Measurements from ENCODE around the gene LYPLA2.
"Not testable (repeated sequence)": the region's sequence is repeated elsewhere in the genome, so short reads cannot be mapped to it uniquely, and the experiment has no call there.

LYPLA2 gene

GRCh38 chr1:23798662-23799142, 7.8 kb downstream of the LYPLA2 start:
- DNase-seq (ENCODE audit: low read depth, low spot score) = no peak
- no peak overlapping the region for H3K4me3 ChIP-seq (ENCODE audit: low read length)

GRCh38 chr1:23799255-23799569, 8.3 kb downstream of the LYPLA2 start:
- H3K4me3 ChIP-seq (ENCODE audit: low read length) = peak overlapping the region; percentile 69; the same call in 1 of the 2 replicates
- DNase-seq (ENCODE audit: low read depth, low spot score) = no peak

- DNase-seq (ENCODE audit: low read depth, low spot score) = no peak
- peak overlapping the region; percentile 69 for H3K4me3 ChIP-seq (ENCODE audit: low read length)
These were observed 8.8 kb downstream of the LYPLA2 start for GRCh38 chr1:23799570-23800399.

- peak within 1 kb of the TSS; percentile 69 for H3K4me3 ChIP-seq (ENCODE audit: low read length)
- peak; percentile 92 for DNase-seq (ENCODE audit: low read depth, low spot score)
These were observed 9.7 kb downstream of the LYPLA2 start, which contains the start of gene GALE for GRCh38 chr1:23800400-23801337. Gene GALE (minus strand): TSS chr1:23800754. CDS start chr1:23799007, 1,747 bp downstream.

GRCh38 chr1:23801338-23801748, 10.4 kb downstream of the LYPLA2 start:
- DNase-seq (ENCODE audit: low read depth, low spot score) = no peak
- peak overlapping the region; percentile 69 for H3K4me3 ChIP-seq (ENCODE audit: low read length)

GRCh38 chr1:23801876-23802275, 10.9 kb downstream of the LYPLA2 start:
- DNase-seq (ENCODE audit: low read depth, low spot score) = no peak
- no peak overlapping the region for H3K4me3 ChIP-seq (ENCODE audit: low read length)

GRCh38 chr1:23802809-23803342, 11.9 kb downstream of the LYPLA2 start:
- DNase-seq (ENCODE audit: low read depth, low spot score); H3K4me3 ChIP-seq (ENCODE audit: low read length): not testable (repeated sequence)

- no peak for DNase-seq (ENCODE audit: low read depth, low spot score)
- no peak overlapping the region for H3K4me3 ChIP-seq (ENCODE audit: low read length)
These were observed 12.7 kb downstream of the LYPLA2 start for GRCh38 chr1:23803674-23804073.

- no peak for DNase-seq (ENCODE audit: low read depth, low spot score)
These were observed 13.4 kb downstream of the LYPLA2 start for GRCh38 chr1:23804183-23804835.

GRCh38 chr1:23805025-23805424, 14.1 kb downstream of the LYPLA2 start:
- DNase-seq (ENCODE audit: low read depth, low spot score) = no peak
- H3K4me3 ChIP-seq (ENCODE audit: low read length) = no peak overlapping the region

More at GRCh38 chr1:23804183-23804835, 13.4 kb downstream of the LYPLA2 start:
- H3K4me3 ChIP-seq (ENCODE audit: low read length) = no peak overlapping the region

GRCh38 chr1:23806280-23806679, 15.3 kb downstream of the LYPLA2 start:
- no peak overlapping the region for H3K4me3 ChIP-seq (ENCODE audit: low read length)
- DNase-seq (ENCODE audit: low read depth, low spot score) = no peak

- no peak overlapping the region for H3K4me3 ChIP-seq (ENCODE audit: low read length)
- DNase-seq (ENCODE audit: low read depth, low spot score) = no peak
These were observed 16.5 kb downstream of the LYPLA2 start for GRCh38 chr1:23807453-23807852.

- H3K4me3 ChIP-seq (ENCODE audit: low read length) = no peak overlapping the region
- DNase-seq (ENCODE audit: low read depth, low spot score) = peak; percentile 71
These were observed 18.8 kb downstream of the LYPLA2 start for GRCh38 chr1:23809751-23810171.

- peak; percentile 52 for DNase-seq (ENCODE audit: low read depth, low spot score)
- no peak overlapping the region for H3K4me3 ChIP-seq (ENCODE audit: low read length)
These were observed 20.0 kb downstream of the LYPLA2 start for GRCh38 chr1:23810818-23811540.

- H3K4me3 ChIP-seq (ENCODE audit: low read length) = no peak overlapping the region
- DNase-seq (ENCODE audit: low read depth, low spot score) = no peak
These were observed 23.1 kb downstream of the LYPLA2 start for GRCh38 chr1:23814016-23814415.

GRCh38 chr1:23816361-23816760, 25.4 kb downstream of the LYPLA2 start:
- no peak for DNase-seq (ENCODE audit: low read depth, low spot score)
- H3K4me3 ChIP-seq (ENCODE audit: low read length) = no peak overlapping the region

GRCh38 chr1:23816906-23817305, 26.0 kb downstream of the LYPLA2 start:
- H3K4me3 ChIP-seq (ENCODE audit: low read length) = no peak overlapping the region
- no peak for DNase-seq (ENCODE audit: low read depth, low spot score)

- DNase-seq (ENCODE audit: low read depth, low spot score) = no peak
- H3K4me3 ChIP-seq (ENCODE audit: low read length) = no peak overlapping the region
These were observed 26.7 kb downstream of the LYPLA2 start for GRCh38 chr1:23817633-23818032.
